HG02970 (cell line): ENCODE measurements around the gene CACNA1B.
"Not testable (repeated sequence)": the region's sequence is repeated elsewhere in the genome, so short reads cannot be mapped to it uniquely, and the experiment has no call there.

Source experiments
- ATAC-seq: cut with Tn5 transposase; IDR thresholded peaks from one replicate; pipeline ENCODE4 v1.9.1; 2021; ENCODE audit warnings: mild to moderate bottlenecking, moderate library complexity, moderate number of reproducible peaks; ENCODE audit not compliant: unreplicated experiment, low FRiP score

Gene CACNA1B

DNA sequence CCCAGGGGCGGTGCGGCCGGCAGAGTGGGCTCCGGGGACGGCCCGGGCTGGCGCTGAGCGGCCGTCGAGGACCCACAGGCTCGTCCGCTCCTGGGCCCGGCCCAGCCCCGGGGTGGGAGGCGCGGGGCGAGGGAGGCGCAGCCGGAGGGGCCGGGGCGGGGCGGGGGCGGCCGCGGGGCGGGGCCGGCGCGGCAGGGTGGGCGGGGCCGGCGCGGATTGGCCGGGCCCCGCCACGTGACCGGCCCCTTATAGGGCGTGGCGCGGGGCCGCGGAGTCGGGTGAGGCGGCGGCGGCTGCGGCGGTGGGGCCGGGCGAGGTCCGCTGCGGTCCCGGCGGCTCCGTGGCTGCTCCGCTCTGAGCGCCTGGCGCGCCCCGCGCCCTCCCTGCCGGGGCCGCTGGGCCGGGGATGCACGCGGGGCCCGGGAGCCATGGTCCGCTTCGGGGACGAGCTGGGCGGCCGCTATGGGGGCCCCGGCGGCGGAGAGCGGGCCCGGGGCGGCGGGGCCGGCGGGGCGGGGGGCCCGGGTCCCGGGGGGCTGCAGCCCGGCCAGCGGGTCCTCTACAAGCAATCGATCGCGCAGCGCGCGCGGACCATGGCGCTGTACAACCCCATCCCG lies at the start of gene CACNA1B:
Gene CACNA1B, plus strand, starts transcription at position 277 of the 617 bp plus-strand sequence. Its CDS starts 152 bp downstream, at position 429.
- ATAC-seq, result not testable (repeated sequence)

DNA sequence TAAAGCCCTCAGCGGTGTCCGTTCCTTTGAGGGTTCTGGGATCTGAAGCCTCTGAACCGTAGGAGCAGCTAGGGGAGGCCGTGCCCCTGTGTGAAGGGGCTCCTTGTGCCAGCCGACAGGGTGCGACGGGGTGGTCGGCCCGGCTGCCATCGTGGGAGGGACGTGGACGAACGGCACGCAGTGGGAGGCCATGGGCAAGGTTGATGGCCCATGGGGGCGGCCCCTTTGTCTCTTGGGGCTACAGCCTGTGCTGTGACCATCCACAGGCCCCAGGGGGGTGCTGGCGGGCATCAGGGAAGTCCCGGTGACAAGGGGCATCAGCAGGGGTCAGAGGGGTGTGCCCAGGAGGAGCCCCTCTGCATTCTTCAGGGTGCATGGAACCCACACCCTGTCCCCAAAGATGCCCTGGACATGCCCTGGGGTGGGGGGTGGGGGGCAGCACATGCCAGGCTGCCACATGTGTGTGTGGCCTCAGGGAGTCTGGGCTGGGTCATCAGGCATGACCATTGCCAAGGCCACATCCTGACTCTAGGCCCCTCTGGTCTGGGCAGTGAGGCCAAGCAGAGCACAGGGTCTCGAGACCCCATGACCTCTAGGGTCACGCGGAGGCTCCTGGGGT lies 49.6 kb upstream of the CACNA1B start:
- no peak for ATAC-seq

DNA sequence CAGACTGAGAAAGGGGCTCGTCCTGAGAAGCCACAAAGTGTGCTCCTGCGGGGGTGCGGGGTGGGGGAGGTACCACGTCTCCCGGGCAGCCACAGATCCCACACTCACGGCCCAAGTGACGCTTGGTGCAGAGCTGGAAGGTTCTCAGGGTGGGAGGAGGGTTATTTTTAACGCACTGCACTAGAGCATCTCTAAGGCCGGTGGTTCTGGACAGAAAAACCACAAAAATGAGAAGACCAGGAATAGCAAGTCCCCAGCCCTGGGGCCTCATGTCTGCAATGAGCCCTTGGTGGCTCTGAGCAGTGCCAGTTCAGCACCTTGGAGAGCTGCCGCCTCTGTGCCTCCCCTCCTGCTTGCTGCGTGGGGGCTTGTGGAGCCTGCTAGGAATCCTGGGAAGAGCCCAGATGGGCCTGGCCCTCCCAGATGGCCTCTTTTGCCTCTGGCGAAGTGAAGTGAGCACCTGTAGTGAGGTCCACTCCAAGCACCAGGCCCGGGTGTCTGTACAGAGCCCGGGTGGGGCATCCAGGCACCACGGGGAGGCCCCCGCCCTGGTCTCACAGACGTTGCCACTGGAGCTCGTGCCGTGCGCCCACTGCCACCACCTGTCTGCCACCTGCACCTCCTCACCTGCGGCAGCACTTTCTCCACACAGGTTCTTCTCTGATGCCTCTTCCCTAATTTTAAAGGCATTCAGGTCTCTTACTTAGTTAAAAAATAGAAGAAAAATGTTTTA lies 48.9 kb upstream of the CACNA1B start:
- ATAC-seq, result no peak

DNA sequence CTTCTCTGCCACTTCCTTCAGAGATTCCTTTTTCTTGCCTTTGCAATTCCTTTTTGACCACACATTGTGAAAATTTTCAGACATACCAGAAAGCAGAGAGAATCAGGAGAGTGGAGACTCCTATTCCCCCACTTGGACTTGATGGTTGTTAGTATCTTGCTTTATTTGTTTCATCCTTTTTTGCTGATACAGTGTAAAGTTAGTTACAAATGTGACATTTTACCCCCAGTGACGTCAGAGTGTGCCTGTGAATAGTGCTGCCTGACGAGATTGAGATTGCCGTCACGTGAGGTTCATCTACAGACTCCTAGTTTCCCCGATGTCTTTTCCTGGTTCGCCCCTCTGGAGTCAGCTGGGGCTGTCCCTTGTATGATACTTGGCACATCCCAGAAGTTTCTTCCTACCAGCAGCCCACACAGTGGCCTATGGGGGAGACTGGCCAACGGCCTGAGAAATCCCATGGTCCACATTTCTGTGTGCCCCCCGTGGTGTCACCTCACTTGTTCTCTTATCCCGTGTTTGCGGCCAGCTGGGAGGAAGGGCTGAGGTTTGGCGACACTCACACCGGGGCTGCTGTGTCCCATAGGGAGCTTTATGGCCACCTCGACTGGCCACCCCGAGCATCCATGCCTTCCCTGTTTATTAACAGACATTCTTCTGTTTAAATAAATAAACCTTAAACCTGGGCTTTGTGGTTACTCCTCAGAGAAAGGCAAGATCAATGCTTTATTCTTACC lies 48.2 kb upstream of the CACNA1B start:
- ATAC-seq, result no peak

DNA sequence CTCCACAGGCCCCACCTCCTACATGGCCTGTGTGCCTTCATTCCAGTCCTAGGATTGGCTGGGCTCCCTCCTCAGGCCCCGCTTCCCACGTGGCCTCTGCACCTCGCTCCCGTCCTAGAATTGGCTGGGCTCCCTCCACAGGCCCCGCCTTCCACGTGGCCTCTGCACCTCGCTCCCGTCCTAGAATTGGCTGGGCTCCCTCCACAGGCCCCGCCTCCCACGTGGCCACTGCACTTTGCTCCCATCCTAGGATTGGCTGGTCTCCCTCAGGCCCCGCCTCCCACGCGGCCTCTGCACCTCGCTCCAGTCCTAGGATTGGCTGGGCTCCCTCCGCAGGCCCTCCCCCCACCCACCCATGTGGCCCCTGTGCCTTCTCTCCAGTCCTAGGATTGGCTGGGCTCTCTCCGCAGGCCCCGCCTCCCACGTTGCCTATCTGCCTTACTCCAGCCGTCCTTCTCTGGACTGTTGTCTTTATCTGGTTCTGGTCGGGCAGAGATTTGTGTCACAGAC lies 45.3 kb upstream of the CACNA1B start:
- no peak for ATAC-seq

DNA sequence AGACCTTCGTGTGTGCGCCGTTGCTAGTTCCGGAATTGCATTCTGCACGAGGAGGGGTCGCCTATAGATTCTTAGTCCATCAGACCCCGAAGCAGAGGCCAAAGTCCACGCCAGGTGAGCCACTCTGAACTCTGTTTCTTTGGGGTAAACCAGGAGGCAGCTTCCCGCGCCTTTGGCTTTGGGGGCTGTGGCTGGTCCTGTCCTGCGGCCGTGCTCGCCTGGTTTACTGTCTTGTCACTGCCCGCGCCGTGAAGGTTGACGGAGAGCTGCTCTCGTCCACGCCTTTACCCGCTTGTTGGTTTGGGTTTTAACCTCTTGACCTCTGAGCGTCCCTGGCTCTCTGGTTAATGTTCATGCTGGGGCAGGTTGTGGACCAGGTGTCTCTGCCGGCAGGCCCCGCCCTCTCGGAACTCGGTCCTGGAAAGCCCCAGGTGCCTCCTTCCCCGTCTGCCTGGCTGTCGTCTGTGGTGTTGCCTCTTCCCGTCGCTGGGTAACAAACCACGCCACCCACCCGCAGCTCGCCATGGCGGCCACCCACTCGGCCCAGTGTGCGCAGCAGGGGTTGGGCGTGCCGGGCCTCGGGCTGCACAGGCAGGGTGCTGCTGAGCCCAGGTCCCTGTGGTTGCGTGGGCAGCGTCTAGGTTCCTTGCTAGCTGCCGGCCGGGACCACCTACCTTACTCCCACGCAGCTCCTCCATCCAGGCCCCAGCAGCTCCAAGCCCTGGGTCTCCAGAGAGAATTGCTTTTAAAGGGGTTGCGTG lies 44.6 kb upstream of the CACNA1B start:
- no peak for ATAC-seq

DNA sequence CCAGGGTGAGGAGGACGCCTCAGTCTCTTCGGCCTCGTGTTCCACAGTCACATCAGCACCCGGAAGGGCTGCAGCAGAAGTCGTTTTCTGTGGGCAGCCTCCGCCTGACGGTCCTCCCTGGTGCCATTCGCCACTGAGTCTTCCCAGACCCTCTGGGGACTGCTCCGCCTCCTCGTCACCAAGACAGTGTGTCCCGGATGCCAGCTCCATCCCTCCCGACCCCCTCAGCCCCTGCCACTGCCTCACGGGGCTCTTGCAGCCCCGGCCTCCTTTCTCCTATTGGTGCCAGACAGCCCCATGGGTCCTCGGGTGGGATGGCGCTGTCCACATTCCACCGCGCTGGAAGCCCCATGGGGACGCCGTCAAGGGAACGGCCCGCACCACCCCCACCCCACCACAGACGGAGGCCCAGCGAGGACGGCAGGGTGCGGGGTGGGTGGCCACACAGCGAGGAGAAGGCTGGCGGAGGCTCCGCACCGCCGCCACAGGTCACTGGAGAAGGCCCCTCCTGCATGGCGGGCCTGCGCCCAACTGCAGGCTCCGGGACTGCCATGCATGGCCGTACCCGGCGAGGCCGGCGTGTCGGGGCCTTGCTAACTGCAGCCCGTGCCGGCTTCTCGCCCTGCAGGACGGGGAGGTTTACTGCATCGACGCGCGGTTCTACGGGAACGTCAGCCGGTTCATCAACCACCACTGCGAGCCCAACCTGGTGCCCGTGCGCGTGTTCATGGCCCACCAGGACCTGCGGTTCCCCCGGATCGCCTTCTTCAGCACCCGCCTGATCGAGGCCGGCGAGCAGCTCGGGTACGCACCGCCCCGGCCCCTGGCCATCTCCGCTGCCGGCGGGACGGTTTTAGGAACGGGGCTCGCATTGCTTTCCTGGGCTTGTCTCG lies 43.6 kb upstream of the CACNA1B start:
- no peak for ATAC-seq

DNA sequence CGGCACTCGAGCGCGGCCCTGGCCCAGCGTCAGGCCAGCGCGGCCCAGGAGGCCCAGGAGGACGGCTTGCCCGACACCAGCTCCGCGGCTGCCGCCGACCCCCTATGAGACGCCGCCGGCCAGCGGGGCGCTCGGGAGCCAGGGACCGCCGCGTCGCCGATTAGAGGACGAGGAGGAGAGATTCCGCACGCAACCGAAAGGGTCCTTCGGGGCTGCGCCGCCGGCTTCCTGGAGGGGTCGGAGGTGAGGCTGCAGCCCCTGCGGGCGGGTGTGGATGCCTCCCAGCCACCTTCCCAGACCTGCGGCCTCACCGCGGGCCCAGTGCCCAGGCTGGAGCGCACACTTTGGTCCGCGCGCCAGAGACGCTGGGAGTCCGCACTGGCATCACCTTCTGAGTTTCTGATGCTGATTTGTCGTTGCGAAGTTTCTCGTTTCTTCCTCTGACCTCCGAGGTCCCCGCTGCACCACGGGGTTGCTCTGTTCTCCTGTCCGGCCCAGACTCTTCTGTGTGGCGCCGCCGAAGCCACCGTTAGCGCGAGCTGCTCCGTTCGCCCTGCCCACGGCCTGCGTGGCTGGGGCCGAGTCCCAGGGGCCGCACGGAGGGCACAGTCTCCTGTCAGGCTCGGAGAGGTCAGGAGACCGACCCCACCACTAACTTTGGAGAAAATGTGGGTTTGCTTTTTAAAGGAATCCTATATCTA lies 42.6 kb upstream of the CACNA1B start:
- no peak for ATAC-seq

DNA sequence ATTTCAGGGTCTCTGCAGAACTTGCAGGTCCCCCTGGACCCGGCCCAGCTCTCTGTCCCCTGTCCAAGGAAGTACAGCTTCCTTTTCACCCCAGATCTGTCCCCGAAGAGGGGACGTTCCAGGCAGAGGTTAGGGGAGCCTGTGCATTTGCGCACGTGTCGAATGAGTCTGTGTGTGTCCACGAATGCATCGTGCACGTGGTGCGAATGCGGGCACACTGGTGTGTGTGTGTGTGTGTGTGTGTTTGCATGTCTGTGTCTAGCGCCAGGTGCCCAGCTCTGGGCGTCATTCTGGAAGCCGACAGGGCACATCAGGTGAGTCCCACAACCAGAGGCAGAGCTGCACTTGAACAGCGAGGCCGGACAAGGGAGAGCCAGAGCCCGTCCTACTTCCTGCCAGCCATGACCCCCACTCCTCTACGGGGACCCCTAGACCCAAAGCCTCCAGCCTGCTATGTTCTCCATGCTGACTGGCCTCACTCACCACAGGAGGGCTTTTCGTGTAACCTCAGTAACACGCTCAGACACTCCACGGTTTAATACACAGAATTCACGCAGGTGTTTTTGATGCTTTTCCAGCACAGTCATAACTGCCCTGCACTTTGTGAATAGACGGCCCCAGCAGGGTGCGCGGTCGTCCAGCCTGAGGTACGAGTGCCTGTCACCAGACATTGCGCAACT lies 41.3 kb upstream of the CACNA1B start:
- ATAC-seq, result no peak

DNA sequence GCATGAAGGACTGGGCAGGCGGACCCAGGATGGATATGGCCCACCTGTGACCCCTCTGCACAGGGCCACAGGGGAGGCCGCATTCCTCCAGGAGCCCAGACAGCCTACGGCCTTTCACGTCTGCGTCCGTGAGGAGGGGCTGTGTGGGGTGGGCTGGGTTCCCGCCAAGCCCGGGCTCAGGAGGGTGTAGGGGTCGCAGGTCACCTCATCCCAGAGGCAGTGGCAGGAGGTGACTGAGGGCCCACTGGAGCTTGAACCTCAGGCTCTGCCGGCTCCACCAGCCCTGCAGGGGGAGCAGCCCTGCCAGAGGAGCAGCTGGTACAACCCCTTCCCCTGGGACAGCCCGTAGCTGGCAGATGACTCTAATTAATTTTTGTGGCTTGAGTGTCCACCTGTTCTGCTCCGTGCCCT lies 40.7 kb upstream of the CACNA1B start:
- ATAC-seq, result no peak

DNA sequence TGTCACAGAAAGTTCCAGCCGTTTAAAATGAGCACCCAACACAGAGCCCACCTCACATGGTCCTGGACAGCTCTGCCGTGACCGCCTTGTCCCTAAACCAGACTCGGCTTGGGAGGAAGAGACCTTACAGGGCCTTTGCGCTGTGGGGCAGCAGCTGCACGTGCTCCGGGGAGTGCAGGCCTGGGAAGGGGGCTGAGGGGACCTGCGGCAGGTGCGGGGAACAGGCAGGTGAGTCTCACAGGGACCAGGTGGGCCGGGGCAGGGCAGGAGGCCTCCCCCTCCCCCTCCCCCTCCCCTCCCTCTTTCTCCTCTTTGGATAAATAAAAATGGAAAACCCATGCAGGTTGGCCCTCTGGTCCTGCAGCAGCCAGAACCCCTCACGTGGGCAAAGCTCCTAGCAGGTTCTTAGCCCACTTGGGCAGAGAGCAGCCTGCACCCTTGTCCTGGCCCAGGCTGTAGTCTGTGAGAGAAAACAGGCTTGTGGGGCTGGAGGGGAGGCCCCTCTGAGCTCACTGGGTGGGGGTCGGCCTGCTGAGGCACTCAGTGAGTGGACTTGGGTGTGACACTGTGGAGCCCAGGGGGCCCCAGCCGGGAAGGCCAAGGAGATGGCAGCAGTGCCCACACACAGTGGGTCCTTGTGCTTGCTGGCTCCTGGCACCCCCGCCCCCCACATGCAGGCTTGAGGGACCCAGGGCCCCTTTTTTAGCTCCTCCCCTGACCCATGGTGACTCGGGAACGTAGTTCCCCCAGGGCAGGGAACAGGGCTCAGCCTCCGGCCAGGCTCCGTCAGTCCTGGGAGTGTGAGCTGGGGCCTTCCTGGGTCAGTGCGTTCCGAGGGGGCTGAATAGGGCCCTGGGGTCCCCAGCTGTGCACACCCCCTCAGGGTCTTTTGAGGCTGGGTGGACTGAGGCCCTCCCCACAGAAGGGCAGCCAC lies 40.0 kb upstream of the CACNA1B start:
- no peak for ATAC-seq

DNA sequence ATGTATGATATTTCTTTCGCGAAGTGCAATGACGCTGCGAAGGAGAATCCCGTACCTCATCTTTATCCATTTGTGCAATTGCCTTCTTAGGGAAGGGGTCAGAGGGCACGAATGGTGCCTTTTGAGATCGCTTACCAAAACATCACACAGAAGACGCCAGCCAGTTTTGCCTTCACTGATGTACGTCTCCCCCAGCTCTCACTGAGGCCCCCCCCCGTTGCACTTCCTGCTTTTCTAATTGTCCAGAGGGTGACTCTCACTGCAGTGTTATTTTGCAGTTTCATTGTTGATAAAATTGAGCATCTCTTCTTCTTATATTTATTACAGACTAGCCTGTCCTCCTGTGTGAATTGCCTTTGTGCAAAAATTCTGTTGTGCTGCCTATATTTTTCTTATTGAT lies 39.0 kb upstream of the CACNA1B start:
- ATAC-seq, result no peak

DNA sequence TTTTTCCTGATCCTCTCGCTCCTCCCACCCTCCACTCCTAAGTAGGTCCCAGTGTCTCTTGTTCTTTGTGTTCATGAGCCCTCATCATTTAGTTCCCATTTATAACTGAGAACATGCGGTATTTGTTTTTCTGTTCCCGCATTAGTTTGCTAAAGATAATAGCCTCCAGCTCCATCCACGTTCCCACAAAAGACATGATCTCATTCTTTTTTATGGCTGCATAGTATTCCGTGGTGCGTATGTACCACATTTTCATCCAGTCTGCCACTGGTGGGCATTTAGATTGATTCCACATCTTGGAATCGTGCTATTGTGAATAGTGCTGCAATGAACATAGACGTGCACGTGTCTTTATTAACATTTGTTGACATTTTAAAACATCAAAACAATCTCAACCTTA lies 34.2 kb upstream of the CACNA1B start:
- no peak for ATAC-seq

DNA sequence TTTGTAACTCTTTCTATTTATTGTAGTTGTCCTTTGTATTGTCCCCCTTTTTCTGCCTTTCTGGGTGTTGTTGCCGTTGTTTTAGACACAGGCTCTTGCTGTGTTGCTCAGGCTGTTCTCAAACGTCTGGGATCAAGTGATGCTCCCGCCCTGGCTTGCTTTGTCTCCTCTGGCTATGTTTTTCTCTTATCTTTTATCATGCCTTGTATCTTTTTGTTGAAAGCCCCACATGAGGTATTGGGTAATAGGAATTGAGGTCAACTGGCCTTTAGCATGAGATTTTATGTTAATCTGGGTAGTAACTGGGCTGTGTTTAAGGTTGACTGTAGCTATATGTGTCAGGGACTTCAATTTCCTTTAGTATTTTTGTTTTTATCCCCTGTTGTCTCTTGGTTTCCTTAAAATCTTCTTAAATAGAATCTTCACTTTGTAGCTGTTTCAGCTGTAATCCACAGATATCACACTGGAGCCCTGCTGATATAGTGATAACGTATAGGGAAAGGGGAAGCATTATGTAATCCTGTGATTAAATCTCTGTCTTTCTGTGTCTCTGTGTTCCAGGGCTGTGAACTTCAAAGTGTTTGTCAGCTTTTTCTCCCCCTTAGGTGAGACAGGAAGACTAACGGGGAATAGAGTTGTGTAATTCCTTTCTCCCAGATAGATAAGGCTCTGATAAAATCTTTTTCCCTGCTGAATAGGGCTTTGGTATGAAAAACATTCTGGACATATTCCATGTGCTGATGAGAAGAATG lies 25.9 kb upstream of the CACNA1B start:
- ATAC-seq, result no peak

DNA sequence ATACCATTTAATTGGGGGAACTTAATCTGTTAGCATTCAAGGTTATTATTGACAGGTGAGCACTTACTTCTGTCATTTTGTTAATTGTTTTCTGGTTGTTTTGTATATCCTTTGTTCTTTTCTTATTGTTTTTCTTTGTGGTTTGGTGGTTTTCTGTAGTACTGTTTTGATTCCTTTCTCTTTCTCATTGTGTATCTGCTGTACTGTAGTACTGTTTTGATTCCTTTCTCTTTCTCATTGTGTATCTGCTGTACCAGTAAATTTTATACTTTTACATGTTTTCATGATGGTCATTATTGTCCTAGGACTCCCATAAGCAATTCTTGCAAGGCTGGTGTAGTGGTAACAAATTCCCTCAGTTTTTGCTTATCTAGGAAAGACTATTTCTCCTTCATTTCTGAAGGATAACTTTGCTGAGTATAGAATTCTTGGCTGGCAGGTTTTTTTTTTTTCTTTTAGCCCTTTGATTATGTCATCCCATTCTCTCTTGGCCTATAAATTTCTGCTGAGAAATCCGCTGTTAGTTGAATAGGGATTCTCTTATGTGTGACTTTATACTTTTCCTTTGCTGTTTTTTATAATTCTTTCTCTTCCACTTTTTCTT lies 24.1 kb upstream of the CACNA1B start:
- ATAC-seq, result no peak

DNA sequence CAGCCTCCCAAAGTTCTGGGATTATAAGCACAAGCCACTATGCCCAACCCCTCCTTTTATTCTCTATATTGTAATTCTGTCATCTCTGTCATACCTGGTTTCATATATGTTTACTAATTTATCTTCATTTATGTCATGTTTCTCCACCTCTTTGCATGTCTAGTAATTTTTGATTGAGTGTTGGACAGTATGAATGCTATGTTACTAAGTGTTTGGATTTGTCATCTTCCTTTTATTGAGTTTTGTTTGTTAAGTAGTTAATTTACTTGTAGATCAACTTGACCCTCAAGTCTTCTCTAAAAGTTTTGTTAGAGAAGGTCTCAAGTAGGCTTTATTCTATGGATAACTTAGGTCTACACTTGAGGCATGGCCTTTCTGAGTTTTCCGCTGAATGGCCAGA lies 17.2 kb upstream of the CACNA1B start:
- ATAC-seq, result no peak
